WERI-Rb-1 (cell line): ENCODE results near the gene RASAL1.

ENCODE experiments used
- DNase-seq: peaks from one replicate; pipeline ENCODE4 v3.0.0-alpha.2; 2020
- H3K27ac ChIP-seq: fragments of 250-450 bp; sonication (Bioruptor Pico); 2 replicates; pipeline ENCODE4 v1.5.1; 2020; ENCODE audit warnings: mild to moderate bottlenecking, moderate library complexity
- H3K27me3 ChIP-seq: fragments of 250-450 bp; sonication (Bioruptor Pico); 2 replicates; pipeline ENCODE4 v1.5.1; 2021; ENCODE audit warnings: mild to moderate bottlenecking, low read depth, moderate library complexity; ENCODE audit not compliant: insufficient read depth, severe bottlenecking
- H3K36me3 ChIP-seq: fragments of 250-450 bp; sonication (Bioruptor Pico); 2 replicates; pipeline ENCODE4 v1.5.1; 2020; ENCODE audit warnings: mild to moderate bottlenecking, moderate library complexity
- H3K4me3 ChIP-seq: 2 replicates; pipeline ENCODE4 v1.5.1; 2011; ENCODE audit warnings: low read depth, mild to moderate bottlenecking, control low read depth, low read length
- H3K9me3 ChIP-seq: fragments of 250-450 bp; sonication (Bioruptor Pico); 2 replicates; pipeline ENCODE4 v1.5.1; 2021; ENCODE audit warnings: mild to moderate bottlenecking, moderate library complexity; ENCODE audit not compliant: severe bottlenecking
- TF ChIP-seq, protein P1 (sequence below): IDR thresholded peaks from 2 replicates; pipeline ENCODE4 v1.5.1; 2011; ENCODE audit warnings: low read depth, mild to moderate bottlenecking, control low read depth, inconsistent platforms, low read length

The RASAL1 gene

DNA sequence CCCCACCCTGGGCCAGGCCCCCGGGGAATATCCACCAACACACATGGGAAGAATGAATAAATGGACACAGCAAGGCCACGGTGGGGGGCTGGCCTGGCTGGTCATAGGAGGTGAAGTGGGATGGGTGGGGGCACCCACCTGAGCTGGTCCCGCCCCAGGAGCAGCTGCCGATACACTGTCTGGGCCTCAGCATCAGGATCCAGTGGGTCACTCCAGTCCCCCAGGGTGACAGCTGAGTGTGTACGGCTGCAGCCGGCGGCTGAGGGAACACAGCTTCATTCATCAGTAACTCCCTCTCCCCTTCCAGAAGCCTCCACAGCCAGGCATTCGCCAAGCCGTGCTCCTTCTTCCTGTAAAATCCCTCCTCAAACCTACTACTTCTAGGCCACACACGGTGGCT lies 33.8 kb downstream of the RASAL1 start:
- Histone ChIP-seq H3K27ac (no peak overlapping the region), H3K27me3 (no peaks in the 10 kb centered on the region), H3K9me3 (no peaks in the 10 kb centered on the region), H3K4me3 (no peak overlapping the region), H3K36me3 (peaks cover 2% of the 10 kb centered on the region; the same call in 1 of the 2 replicates)
- DNase-seq: no peak
- TF ChIP-seq, protein P1, sequence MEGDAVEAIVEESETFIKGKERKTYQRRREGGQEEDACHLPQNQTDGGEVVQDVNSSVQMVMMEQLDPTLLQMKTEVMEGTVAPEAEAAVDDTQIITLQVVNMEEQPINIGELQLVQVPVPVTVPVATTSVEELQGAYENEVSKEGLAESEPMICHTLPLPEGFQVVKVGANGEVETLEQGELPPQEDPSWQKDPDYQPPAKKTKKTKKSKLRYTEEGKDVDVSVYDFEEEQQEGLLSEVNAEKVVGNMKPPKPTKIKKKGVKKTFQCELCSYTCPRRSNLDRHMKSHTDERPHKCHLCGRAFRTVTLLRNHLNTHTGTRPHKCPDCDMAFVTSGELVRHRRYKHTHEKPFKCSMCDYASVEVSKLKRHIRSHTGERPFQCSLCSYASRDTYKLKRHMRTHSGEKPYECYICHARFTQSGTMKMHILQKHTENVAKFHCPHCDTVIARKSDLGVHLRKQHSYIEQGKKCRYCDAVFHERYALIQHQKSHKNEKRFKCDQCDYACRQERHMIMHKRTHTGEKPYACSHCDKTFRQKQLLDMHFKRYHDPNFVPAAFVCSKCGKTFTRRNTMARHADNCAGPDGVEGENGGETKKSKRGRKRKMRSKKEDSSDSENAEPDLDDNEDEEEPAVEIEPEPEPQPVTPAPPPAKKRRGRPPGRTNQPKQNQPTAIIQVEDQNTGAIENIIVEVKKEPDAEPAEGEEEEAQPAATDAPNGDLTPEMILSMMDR: no peak

DNA sequence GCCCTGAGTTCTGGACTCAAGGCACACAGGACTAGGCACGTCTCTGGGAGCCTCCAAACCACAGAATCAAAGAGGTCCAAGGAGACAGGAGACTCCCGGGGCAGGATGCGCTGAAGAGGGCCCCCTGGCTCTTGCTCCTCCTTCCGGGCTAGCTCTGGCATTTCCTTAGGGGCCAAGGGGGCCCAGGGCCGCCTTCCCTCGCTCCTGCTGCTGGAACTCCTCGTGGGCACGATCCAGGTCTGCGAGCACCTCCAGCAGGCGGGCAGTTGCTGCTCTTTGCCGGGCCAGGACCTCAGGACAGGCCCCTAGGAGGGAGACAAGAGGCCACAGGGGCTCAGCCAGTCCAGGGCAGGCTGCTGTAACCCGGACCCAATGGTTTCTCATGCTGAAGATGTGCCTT lies 35.8 kb downstream of the RASAL1 start:
- TF ChIP-seq, protein P1: no peak
- H3K4me3 ChIP-seq: no peak overlapping the region
- peaks cover 7% of the 10 kb centered on the region for H3K36me3 ChIP-seq
- no peak for DNase-seq
- no peak overlapping the region for H3K27ac ChIP-seq
- H3K27me3 ChIP-seq: no peaks in the 10 kb centered on the region
- H3K9me3 ChIP-seq: no peaks in the 10 kb centered on the region

DNA sequence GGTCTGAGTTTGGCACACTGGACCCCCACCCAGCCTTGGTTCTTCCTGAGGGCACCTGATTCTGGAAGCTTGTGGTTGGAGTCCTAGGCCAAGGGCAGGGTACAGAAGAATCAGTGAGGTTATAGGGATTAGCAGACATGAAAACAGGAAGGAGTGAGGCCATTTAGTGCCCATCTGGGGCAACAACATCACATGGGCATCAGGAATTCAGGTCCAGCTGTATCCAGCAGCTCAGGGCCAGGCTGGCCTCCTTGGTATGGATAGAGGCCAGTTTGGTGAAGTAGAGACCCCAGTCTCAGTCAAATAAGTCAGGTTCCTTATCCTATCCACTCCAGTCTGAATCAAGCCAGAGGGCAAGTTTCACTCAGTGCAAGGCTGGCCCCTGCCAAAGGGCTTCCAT lies 36.2 kb downstream of the RASAL1 start:
- TF ChIP-seq, protein P1: no peak

DNA sequence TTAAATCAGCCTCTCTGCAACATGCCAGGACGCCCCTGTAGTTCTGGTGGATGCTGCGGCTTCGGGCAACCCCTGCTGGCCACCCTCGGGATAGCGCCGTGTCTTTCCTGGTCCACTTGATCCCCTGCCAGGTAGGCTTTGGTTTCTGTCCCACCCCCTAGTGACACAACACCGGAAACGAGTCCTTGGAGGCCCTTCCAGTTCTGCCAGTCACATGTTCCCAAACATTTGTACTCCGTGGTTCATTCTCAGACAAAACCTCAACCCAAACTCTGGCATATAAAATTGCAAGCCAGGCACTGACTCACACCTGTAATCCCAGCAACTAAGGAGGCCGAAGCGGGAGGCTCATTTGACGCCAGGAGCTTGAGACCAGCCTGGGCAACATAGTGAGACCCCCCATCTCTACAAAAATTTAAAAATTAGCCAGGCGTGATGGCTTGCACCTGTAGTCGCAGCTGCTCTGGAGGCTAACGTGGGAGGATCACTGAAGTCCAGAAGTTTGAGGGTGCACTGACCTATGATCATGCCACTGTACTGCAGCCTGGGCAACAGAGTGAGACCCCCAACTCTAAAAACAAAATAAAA lies 37.0 kb downstream of the RASAL1 start:
- Histone ChIP-seq H3K27ac (no peak overlapping the region), H3K4me3 (no peak overlapping the region)
- TF ChIP-seq, protein P1: peak; percentile 97

More for the DNA sequence above, 36.2 kb downstream of the RASAL1 start:
- Histone ChIP-seq H3K4me3 (no peak overlapping the region), H3K27ac (no peak overlapping the region), H3K36me3 (peaks cover 7% of the 10 kb centered on the region), H3K9me3 (no peaks in the 10 kb centered on the region), H3K27me3 (no peaks in the 10 kb centered on the region)
- no peak for DNase-seq

DNA sequence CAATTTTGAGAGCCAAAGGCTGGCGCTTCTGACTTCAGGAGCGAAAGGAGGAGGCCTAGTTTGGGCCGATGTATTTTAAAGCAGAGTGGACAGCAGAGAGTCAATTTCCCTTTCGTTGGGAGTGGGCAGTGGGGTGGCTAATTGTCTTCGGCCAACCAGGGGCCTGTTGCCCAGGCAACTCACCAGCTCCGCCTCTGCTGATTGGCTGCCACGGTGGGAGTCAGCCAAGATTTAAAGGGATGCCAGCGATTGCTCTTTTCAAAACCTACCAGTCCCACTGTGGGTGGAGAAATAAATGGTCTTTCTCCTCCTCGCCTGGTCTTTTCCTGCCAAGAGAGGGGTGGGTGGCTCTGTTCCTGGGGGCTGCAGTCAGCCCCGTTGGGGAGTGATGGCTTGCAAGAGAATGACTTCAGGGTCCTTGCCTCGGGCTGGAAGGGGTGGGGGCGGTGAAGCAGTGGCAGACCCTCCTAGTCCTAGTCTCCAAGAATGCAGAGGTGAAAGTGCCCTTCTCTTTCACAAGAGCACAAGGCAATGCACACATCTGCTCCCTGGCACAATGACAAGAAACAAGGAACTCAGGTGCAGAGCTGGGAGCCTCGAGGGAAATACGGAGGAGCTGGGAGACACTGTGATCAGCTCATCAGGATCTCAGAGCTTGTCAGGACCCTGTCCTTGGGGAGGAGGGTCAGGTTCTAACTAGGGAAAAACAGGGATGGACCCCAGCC lies 37.7 kb downstream of the RASAL1 start:
- Histone ChIP-seq H3K9me3 (no peaks in the 10 kb centered on the region), H3K36me3 (peaks cover 7% of the 10 kb centered on the region), H3K4me3 (no peak overlapping the region), H3K27me3 (no peaks in the 10 kb centered on the region), H3K27ac (no peak overlapping the region)
- TF ChIP-seq, protein P1: no peak
- no peak for DNase-seq

More for the DNA sequence above, 37.0 kb downstream of the RASAL1 start:
- H3K36me3 ChIP-seq: peaks cover 7% of the 10 kb centered on the region
- H3K27me3 ChIP-seq: no peaks in the 10 kb centered on the region
- H3K9me3 ChIP-seq: no peaks in the 10 kb centered on the region
- peak; percentile 85 for DNase-seq
